ENCODE results near the gene STK16.

DNA sequence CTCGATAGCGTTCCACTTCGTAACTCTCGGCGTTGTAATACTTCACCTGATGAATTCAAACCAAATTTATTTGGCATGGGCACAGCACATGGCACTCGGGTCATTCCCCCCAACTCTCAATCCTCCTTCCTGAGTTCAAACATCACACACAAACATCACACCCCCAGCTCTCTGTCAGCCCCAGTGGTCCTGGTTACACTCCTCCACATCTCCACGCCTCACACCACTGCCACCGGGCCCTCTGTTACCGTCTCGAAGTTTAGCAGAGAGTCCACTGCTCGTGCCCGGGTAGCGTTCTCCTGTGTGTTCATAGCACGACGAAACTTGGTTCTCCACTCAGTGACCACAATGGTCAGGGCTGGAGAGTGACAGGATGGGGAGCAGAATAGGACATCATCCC is 31.1 kb upstream of the STK16 start:
- no peak for TF ChIP-seq TAF1 (IDR thresholded peaks at IDR 0.05; ENCODE audit: low read depth)
- no peak for TF ChIP-seq EZH2 (IDR thresholded peaks at IDR 0.05; ENCODE audit: borderline replicate concordance, insufficient read depth, low read length, poor library complexity, severe bottlenecking)
- no peak for TF ChIP-seq MXI1 (conservative IDR thresholded peaks at IDR 0.05; ENCODE audit: poor library complexity, severe bottlenecking)

Data from neural cell (in vitro differentiated cells).